ENCODE data around the gene REXO5. TPM values are rescaled to one million over a fixed set of nuclear protein-coding genes. Genes with fewer than 3 reads are reported as not detected.

Gene REXO5
- total and polyA plus RNA-seq, 2 of the 13 experiments (the other 11 are each of a cell fraction or from before 2014, with no cell fraction given): 5.9 to 13.1 TPM

DNA sequence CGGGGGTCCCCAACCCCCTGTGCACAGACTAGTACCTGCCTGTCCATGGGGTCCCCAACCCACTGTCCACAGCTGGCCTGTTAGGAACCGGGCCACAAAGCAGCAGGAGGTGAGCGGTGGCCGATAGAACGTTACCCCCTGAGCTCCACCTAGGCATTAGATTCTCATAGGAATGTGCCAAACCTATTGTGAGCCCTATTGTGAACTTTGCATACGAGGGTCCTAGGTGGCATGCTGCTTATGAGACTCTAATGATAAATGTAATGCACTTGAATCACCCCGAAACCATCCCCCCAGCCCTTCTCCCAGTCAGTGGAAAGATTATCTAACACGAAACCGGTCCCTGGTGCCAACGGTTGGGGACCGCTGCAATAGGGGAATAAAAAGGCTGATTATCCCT lies 1.5 kb downstream of the REXO5 start (continued):
- no peak for TF ChIP-seq ZNF362 (CRISPR knock-in tag; IDR thresholded peaks at IDR 0.05; ENCODE audit: borderline replicate concordance)
- no peak for TF ChIP-seq ARID2 (CRISPR knock-in tag; IDR thresholded peaks at IDR 0.05; ENCODE audit: borderline replicate concordance)
- no peak for TF ChIP-seq ZNF121 (CRISPR knock-in tag; IDR thresholded peaks at IDR 0.05)
- peak in 1 of 2 experiments; percentile 19; a peak in 1 of 4 replicates for TF ChIP-seq POLR2A (IDR thresholded peaks at IDR 0.05; ENCODE audit: insufficient read depth in 1 of 2, low read depth in 2 of 2, low read length in 2 of 2)
- TF ChIP-seq, protein P1, sequence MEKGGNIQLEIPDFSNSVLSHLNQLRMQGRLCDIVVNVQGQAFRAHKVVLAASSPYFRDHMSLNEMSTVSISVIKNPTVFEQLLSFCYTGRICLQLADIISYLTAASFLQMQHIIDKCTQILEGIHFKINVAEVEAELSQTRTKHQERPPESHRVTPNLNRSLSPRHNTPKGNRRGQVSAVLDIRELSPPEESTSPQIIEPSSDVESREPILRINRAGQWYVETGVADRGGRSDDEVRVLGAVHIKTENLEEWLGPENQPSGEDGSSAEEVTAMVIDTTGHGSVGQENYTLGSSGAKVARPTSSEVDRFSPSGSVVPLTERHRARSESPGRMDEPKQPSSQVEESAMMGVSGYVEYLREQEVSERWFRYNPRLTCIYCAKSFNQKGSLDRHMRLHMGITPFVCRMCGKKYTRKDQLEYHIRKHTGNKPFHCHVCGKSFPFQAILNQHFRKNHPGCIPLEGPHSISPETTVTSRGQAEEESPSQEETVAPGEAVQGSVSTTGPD (CRISPR knock-in tag; IDR thresholded peaks at IDR 0.05): no peak
- no peak for TF ChIP-seq GATA4 (IDR thresholded peaks at IDR 0.05; ENCODE audit: borderline replicate concordance, low read depth)
- no peak for TF ChIP-seq PTBP1 (IDR thresholded peaks at IDR 0.05; ENCODE audit: low read depth, low read length, poor library complexity, severe bottlenecking)
- TF ChIP-seq NPAS2 (CRISPR knock-in tag; IDR thresholded peaks at IDR 0.05; ENCODE audit: borderline replicate concordance): no peak
- no peak for TF ChIP-seq NONO (IDR thresholded peaks at IDR 0.05)
- TF ChIP-seq NONO (CRISPR knock-in tag; conservative IDR thresholded peaks at IDR 0.05): 0 out of 2 replicates have a peak, but pooled peaks have one; percentile 17
- TF ChIP-seq DPF2 (CRISPR knock-in tag; IDR thresholded peaks at IDR 0.05; ENCODE audit: borderline replicate concordance, low read depth): no peak
- TF ChIP-seq, protein P2, sequence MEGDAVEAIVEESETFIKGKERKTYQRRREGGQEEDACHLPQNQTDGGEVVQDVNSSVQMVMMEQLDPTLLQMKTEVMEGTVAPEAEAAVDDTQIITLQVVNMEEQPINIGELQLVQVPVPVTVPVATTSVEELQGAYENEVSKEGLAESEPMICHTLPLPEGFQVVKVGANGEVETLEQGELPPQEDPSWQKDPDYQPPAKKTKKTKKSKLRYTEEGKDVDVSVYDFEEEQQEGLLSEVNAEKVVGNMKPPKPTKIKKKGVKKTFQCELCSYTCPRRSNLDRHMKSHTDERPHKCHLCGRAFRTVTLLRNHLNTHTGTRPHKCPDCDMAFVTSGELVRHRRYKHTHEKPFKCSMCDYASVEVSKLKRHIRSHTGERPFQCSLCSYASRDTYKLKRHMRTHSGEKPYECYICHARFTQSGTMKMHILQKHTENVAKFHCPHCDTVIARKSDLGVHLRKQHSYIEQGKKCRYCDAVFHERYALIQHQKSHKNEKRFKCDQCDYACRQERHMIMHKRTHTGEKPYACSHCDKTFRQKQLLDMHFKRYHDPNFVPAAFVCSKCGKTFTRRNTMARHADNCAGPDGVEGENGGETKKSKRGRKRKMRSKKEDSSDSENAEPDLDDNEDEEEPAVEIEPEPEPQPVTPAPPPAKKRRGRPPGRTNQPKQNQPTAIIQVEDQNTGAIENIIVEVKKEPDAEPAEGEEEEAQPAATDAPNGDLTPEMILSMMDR (CRISPR knock-in tag; IDR thresholded peaks at IDR 0.05): no peak
- TF ChIP-seq SAP130 (CRISPR knock-in tag; IDR thresholded peaks at IDR 0.05; ENCODE audit: low read depth): no peak
- 0 out of 2 replicates have a peak, but pooled peaks have one; percentile 25 for TF ChIP-seq POLR2AphosphoS5 (IDR thresholded peaks at IDR 0.05; ENCODE audit: low read depth, low read length)
- TF ChIP-seq, protein P3, sequence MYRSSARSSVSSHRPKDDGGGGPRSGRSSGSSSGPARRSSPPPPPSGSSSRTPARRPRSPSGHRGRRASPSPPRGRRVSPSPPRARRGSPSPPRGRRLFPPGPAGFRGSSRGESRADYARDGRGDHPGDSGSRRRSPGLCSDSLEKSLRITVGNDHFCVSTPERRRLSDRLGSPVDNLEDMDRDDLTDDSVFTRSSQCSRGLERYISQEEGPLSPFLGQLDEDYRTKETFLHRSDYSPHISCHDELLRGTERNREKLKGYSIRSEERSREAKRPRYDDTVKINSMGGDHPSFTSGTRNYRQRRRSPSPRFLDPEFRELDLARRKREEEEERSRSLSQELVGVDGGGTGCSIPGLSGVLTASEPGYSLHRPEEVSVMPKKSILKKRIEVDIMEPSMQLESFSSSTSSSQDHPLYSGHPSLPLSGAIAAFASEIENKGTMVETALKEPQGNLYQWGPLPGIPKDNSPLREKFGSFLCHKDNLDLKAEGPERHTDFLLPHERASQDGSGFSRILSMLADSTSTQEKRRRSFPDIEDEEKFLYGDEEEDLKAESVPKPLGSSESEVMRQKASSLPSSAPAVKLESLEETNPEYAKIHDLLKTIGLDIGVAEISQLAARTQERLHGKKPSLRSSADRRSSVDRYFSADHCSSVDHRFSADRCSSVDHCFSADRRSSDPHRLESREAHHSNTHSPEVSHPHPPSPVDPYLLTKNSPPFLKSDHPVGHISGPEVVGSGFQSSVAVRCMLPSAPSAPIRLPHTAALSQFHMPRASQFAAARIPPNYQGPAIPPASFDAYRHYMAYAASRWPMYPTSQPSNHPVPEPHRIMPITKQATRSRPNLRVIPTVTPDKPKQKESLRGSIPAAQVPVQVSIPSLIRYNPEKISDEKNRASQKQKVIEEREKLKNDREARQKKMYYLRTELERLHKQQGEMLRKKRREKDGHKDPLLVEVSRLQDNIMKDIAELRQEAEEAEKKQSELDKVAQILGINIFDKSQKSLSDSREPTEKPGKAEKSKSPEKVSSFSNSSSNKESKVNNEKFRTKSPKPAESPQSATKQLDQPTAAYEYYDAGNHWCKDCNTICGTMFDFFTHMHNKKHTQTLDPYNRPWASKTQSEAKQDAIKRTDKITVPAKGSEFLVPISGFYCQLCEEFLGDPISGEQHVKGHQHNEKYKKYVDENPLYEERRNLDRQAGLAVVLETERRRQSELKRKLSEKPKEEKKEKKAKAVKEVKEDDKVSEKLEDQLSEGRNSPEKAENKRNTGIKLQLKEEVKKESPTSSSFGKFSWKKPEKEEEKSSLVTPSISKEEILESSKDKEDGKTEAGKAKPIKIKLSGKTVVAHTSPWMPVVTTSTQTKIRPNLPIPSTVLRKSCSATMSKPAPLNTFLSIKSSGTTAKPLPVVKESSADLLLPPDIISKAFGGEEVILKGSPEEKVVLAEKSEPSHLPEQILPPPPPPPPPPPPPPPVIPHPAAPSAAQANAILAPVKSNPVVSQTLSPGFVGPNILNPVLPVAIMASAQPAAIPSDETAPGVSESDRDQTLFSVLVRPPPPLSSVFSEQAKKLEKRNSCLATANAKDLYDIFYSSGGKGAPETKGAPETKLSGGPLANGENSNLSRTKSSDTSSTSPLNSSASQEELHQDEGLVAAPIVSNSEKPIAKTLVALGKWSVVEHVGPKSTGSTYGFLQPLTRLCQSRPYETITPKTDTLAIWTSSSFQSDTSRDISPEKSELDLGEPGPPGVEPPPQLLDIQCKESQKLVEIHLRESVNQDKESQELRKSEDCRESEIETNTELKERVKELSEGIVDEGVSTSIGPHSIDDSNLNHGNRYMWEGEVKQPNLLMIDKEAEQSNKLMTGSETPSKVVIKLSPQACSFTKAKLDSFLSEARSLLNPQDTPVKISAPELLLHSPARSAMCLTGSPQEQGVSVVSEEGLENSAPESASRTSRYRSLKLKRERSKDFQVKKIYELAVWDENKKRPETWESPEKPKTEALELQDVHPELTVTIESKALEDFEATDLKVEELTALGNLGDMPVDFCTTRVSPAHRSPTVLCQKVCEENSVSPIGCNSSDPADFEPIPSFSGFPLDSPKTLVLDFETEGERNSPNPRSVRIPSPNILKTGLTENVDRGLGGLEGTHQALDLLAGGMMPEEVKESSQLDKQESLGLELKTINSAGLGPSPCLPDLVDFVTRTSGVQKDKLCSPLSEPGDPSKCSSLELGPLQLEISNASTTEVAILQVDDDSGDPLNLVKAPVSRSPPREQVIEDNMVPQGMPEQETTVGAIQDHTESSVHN (CRISPR knock-in tag; IDR thresholded peaks at IDR 0.05): no peak
- TF ChIP-seq HDAC6 (IDR thresholded peaks at IDR 0.05; ENCODE audit: low read depth, low read length): no peak

All from HepG2 (cell line).